Brain microvascular endothelial cell (primary cell): ENCODE results near the gene OR6V1.

Source experiments
- DNase-seq: peaks from one replicate; pipeline ENCODE4 v3.0.0-alpha.2; 2020
- H3K27ac ChIP-seq: fragments of 250-450 bp; sonication (Bioruptor Pico); 2 replicates; pipeline ENCODE4 v1.5.1; 2020; ENCODE audit warnings: mild to moderate bottlenecking, moderate library complexity
- H3K27me3 ChIP-seq: fragments of 250-450 bp; sonication (Bioruptor Pico); replicated peaks from 2 replicates; pipeline ENCODE4 v1.5.1; 2020; ENCODE audit warnings: mild to moderate bottlenecking
- H3K36me3 ChIP-seq: fragments of 250-450 bp; sonication (Bioruptor Pico); replicated peaks from 2 replicates; pipeline ENCODE4 v1.5.1; 2020; ENCODE audit warnings: mild to moderate bottlenecking
- H3K4me3 ChIP-seq: 2 replicates; pipeline ENCODE4 v1.5.1; 2011; ENCODE audit warnings: low read depth, mild to moderate bottlenecking, control low read depth, low read length, moderate library complexity
- in situ Hi-C: cut with HindIII; loops from 2 replicates; pipeline ENCODE4 v1.10.0; 2017; ENCODE audit warnings: low sequenced_read_pairs, low pct_ligation_motif_present
- TF ChIP-seq, protein P1 (sequence below): IDR thresholded peaks from 2 replicates; pipeline ENCODE4 v1.5.1; 2011; ENCODE audit warnings: low read depth, mild to moderate bottlenecking, moderate library complexity, low read length, control low read depth, inconsistent platforms; ENCODE audit errors: missing control alignments

The OR6V1 gene

DNA sequence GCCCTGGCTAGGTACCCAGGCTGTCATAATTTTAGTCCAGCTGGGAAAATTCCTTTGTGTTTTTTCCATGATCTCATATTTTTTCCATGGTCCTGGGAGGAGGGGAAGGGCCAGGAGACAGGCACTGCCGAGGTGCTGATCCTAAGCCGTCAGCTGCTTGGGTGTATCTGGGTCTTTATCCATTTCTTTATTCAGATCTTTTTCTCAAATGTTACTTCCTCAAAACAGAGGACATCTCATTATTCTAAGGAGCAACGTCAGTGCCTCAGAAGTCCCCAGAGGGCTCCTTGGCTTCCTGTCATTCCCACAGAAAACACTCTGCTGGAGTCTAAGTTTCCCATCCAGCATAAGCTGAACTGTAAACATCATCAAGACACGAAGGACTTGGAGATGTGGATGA lies 2.8 kb upstream of the OR6V1 start:
- TF ChIP-seq, protein P1, sequence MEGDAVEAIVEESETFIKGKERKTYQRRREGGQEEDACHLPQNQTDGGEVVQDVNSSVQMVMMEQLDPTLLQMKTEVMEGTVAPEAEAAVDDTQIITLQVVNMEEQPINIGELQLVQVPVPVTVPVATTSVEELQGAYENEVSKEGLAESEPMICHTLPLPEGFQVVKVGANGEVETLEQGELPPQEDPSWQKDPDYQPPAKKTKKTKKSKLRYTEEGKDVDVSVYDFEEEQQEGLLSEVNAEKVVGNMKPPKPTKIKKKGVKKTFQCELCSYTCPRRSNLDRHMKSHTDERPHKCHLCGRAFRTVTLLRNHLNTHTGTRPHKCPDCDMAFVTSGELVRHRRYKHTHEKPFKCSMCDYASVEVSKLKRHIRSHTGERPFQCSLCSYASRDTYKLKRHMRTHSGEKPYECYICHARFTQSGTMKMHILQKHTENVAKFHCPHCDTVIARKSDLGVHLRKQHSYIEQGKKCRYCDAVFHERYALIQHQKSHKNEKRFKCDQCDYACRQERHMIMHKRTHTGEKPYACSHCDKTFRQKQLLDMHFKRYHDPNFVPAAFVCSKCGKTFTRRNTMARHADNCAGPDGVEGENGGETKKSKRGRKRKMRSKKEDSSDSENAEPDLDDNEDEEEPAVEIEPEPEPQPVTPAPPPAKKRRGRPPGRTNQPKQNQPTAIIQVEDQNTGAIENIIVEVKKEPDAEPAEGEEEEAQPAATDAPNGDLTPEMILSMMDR = no peak
- Histone ChIP-seq H3K27me3 (no peaks in the 10 kb centered on the region), H3K27ac (no peak overlapping the region), H3K36me3 (no peaks in the 10 kb centered on the region), H3K4me3 (no peak overlapping the region)
- in situ Hi-C loops = no loop called here
- DNase-seq = no peak

DNA sequence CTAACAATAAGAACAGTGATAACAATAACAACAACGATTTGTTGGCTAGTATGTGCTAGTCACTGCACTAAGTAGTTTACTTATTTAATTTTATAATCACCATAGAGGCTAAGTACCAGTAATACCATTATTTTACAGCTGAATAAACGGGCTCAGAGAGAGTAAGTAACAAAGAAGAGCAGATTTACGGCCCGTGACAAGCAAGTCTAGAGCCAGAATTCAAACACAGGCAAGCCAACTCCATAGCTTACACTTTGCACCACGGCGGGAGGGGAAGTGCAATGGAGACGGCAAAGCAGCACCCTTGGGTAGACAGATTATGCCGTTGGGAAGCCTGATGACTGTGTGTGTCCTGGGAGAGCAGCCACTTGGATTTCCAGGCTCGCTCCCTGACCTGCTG lies 1.2 kb upstream of the OR6V1 start:
- Histone ChIP-seq H3K27ac (no peak overlapping the region), H3K27me3 (no peaks in the 10 kb centered on the region), H3K4me3 (no peak overlapping the region), H3K36me3 (no peaks in the 10 kb centered on the region)
- no peak for DNase-seq
- TF ChIP-seq, protein P1 = no peak
- in situ Hi-C loops = no loop called here

DNA sequence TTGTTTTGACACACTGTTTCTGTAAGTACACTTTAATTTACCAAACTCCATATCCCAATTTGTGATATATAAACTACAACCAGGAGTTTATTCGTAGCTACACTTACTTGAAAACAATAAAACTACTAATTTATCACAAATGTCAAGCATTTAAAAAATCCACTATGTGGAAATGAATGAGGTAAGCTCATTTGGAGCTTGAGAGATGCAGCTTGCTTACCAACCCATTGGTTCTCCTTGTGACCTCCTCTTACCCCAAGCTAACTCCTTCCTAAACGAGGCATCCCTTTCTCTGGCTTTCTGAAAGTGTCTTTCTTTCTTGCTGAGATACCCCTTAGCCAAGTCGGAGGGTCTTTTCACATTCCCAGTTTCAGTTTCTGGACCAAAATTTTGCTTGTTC lies 2.5 kb downstream of the OR6V1 start:
- DNase-seq = no peak
- TF ChIP-seq, protein P1 = no peak
- H3K27ac ChIP-seq = no peak overlapping the region
- H3K4me3 ChIP-seq = no peak overlapping the region
- no peaks in the 10 kb centered on the region for H3K27me3 ChIP-seq
- H3K36me3 ChIP-seq = no peaks in the 10 kb centered on the region
- in situ Hi-C loops = no loop called here

DNA sequence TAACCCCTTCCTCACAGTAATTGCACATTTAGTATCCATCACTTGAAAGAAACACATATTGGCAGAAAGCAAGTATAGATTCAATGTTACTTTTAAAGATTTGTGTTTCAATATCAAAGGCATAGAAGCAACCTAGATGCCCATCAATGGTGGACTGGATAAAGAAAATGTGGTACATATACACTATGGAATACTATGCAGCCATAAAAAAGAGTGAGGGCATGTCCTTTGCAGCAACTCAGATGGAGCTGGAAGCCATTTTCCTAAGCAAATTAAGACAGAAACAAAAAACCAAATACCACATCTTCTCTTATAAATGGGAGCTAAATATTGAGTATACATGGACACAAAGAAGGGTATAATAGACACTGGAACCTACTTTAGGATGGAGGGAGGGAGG lies 3.6 kb downstream of the OR6V1 start:
- no peak overlapping the region for H3K27ac ChIP-seq
- no peak for DNase-seq
- TF ChIP-seq, protein P1 = no peak
- no peaks in the 10 kb centered on the region for H3K27me3 ChIP-seq
- in situ Hi-C loops = no loop called here
- H3K36me3 ChIP-seq = no peaks in the 10 kb centered on the region
- no peak overlapping the region for H3K4me3 ChIP-seq

DNA sequence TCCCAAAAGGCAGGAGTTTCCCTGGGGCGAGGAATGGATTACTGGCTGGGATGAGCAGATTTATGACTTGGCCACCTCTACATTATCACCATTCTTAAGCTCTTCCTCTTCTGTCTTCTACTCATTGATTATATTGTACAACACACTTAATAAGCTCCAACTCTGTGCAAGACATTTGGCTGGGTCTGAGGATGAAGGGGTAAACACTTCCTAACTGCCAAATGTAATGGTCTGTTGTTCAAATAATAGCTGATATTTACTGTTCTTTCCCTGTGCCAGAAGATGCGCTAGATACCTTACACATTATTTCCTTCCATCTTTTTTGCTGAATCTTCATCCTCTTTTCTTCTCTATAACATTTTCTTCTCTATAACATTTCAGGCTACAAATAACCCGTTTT lies 11.6 kb downstream of the OR6V1 start:
- Histone ChIP-seq H3K36me3 (no peaks in the 10 kb centered on the region), H3K27ac (no peak overlapping the region), H3K27me3 (no peaks in the 10 kb centered on the region), H3K4me3 (no peak overlapping the region)
- TF ChIP-seq, protein P1 = no peak
- no peak for DNase-seq
- in situ Hi-C loops = no loop called here

DNA sequence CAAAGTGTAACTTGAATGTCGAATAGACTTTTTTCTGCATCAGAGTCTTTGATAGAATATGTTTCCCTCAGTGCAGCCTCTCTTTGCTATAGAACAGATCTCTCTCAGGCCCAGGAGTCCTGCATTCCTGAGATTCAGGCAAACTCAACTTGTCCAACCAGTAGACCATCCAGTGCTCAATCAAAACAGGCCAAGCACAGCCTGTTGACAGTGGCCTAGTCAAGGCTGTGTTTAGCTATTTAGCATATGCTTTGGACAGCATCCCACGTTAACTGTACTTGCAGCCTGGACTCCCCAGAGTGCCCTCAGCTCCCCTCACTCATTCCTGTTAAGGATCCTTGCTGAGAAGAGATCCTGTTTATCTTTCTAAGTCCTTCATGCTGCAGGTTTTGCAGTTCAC lies 16.3 kb downstream of the OR6V1 start:
- no peak for DNase-seq
- in situ Hi-C loops = no loop called here
- Histone ChIP-seq H3K27ac (no peak overlapping the region), H3K36me3 (no peaks in the 10 kb centered on the region), H3K27me3 (no peaks in the 10 kb centered on the region), H3K4me3 (no peak overlapping the region)
- TF ChIP-seq, protein P1 = no peak
